K562 (cell line): ENCODE data around the gene CEP95. TPM values are rescaled to one million over a fixed set of nuclear protein-coding genes. Genes with fewer than 3 reads are reported as not detected.

Source experiments
- BACH1 ChIP-seq: fragments of 200-800 bp; sonication (Bioruptor generic); IDR thresholded peaks from 2 replicates; pipeline ENCODE4 v1.6.1; 2016; ENCODE audit warnings: missing genetic modification characterization, missing compliant biosample characterization
- CCAR2 ChIP-seq: fragments of 200-400 bp; formaldehyde crosslinking; IDR thresholded peaks from 2 replicates; pipeline ENCODE4 v1.6.1; 2017; ENCODE audit warnings: mild to moderate bottlenecking, low read depth, low read length
- CHD1 ChIP-seq: fragments of 200-600 bp; sonication (generic); IDR thresholded peaks from one replicate; pipeline ENCODE4 v1.6.1; 2012; ENCODE audit warnings: mild to moderate bottlenecking, moderate library complexity, low read length, inconsistent platforms
- FOXK2 ChIP-seq, 2 experiments: fragments of 450-650 bp; IDR thresholded peaks in 1 of 2; conservative IDR thresholded peaks in 1 of 2; 2 replicates each; pipeline ENCODE4 v1.6.1; 2016; ENCODE audit warnings: low read depth in 2 of 2, mild to moderate bottlenecking in 1 of 2
- HNRNPUL1 ChIP-seq: fragments of 200-400 bp; formaldehyde crosslinking; IDR thresholded peaks from 2 replicates; pipeline ENCODE4 v1.6.1; 2017; ENCODE audit warnings: low read length
- KAT7 ChIP-seq: sonication (generic); formaldehyde crosslinking; IDR thresholded peaks from 2 replicates; pipeline ENCODE4 v1.8.0; 2022; ENCODE audit warnings: missing genetic modification reagents, mild to moderate bottlenecking, borderline replicate concordance
- KHSRP ChIP-seq: fragments of 450-650 bp; IDR thresholded peaks from 2 replicates; pipeline ENCODE4 v1.6.1; 2017
- MEF2A ChIP-seq: IDR thresholded peaks from 2 replicates; pipeline ENCODE4 v1.6.1; 2011; ENCODE audit warnings: low read depth, mild to moderate bottlenecking, low read length, moderate library complexity; ENCODE audit not compliant: control insufficient read depth
- MIER1 ChIP-seq: fragments of 450-650 bp; IDR thresholded peaks from 2 replicates; pipeline ENCODE4 v1.6.1; 2016; ENCODE audit warnings: antibody characterized with exemption, mild to moderate bottlenecking, low read depth
- PRMT5 ChIP-seq: sonication (generic); formaldehyde crosslinking; IDR thresholded peaks from 2 replicates; pipeline ENCODE4 v1.5.0; 2020; ENCODE audit warnings: missing genetic modification reagents
- RB1 ChIP-seq: fragments of 450-650 bp; IDR thresholded peaks from 2 replicates; pipeline ENCODE4 v1.6.1; 2017; ENCODE audit warnings: low read depth, mild to moderate bottlenecking
- RHOXF2B ChIP-seq: fragments of 250-450 bp; sonication (Bioruptor Pico); conservative IDR thresholded peaks from 2 replicates; pipeline ENCODE4 v1.5.1; 2021
- TEAD1 ChIP-seq, 2 experiments: fragments of 450-650 bp in 1 of 2; sonication (generic) in 1 of 2; formaldehyde crosslinking; IDR thresholded peaks; 2 replicates each; pipeline versions ENCODE4 v1.4.0 to v1.8.0; 2020 to 2022; ENCODE audit warnings: mild to moderate bottlenecking in 2 of 2, missing genetic modification reagents in 1 of 2
- TRIM28 ChIP-seq: fragments of 450-650 bp; IDR thresholded peaks from 2 replicates; pipeline ENCODE4 v1.6.1; 2017
- WHSC1 ChIP-seq: IDR thresholded peaks from one replicate; pipeline ENCODE4 v1.6.1; 2012; ENCODE audit warnings: low read length, control low read depth, inconsistent platforms
- ZC3H11A ChIP-seq: IDR thresholded peaks from 2 replicates; pipeline ENCODE4 v1.6.1; 2012; ENCODE audit warnings: low read depth, low read length, improper control_type of control experiment
- ZEB2 ChIP-seq: fragments of 450-650 bp; IDR thresholded peaks from 2 replicates; pipeline ENCODE4 v1.6.1; 2016
- ZNF76 ChIP-seq: fragments of 250-450 bp; sonication (Bioruptor Pico); IDR thresholded peaks from 2 replicates; pipeline ENCODE4 v1.4.0; 2020; ENCODE audit warnings: mild to moderate bottlenecking, moderate library complexity, borderline replicate concordance
- polyA plus RNA-seq, 8 experiments: library from polyadenylated mRNA; depleted of rRNA in 4 of 8; stranded (reverse) in 5 of 8; unstranded in 3 of 8; fragments of >200 nt; fragmentation: Nextera tagmentation in 2 of 8; fragmentation: Illumina TruSeq in 1 of 8; extraction: Ambion mirVana in 2 of 8; extraction: Trizol in 1 of 8; gene quantifications; 2 replicates each; pipeline versions ENCODE4 v1.2.1 to v1.2.3, GENCODE V29; 2011 to 2014; ENCODE audit warnings: inconsistent platforms in 1 of 8, missing spikeins in 1 of 8
- total RNA-seq, 7 experiments: library from RNA; depleted of rRNA in 6 of 7; stranded (reverse); fragments of >200 nt in 6 of 7; fragmentation: Illumina TruSeq in 2 of 7; extraction: Trizol in 2 of 7; gene quantifications; 2 replicates each; pipeline versions ENCODE4 v1.2.1 to v1.2.3, GENCODE V29; 2011 to 2021; ENCODE audit warnings: low replicate concordance in 1 of 7
- TF ChIP-seq, protein P1 (sequence below): fragments of 450-650 bp; IDR thresholded peaks from 2 replicates; pipeline ENCODE4 v1.6.1; 2016
- TF ChIP-seq, protein P2 (sequence below): sonication (generic); formaldehyde crosslinking; IDR thresholded peaks from 2 replicates; pipeline ENCODE4 v1.4.0; 2020; ENCODE audit warnings: mild to moderate bottlenecking, missing genetic modification reagents
- TF ChIP-seq, protein P3 (sequence below): fragments of 450-650 bp; formaldehyde crosslinking; IDR thresholded peaks from 2 replicates; pipeline ENCODE4 v1.4.0; 2020; ENCODE audit warnings: mild to moderate bottlenecking, moderate library complexity
- TF ChIP-seq, protein P4 (sequence below), 2 experiments: fragments of 450-650 bp in 1 of 2; sonication (generic) in 1 of 2; formaldehyde crosslinking; conservative IDR thresholded peaks; 2 replicates each; pipeline versions ENCODE4 v1.4.0 to v1.8.1; 2020 to 2022; ENCODE audit warnings: mild to moderate bottlenecking in 1 of 2, missing genetic modification reagents in 1 of 2
- TF ChIP-seq, protein P5 (sequence below): fragments of 250-450 bp; sonication (Bioruptor Pico); IDR thresholded peaks from 2 replicates; pipeline ENCODE4 v1.5.0; 2021; ENCODE audit warnings: mild to moderate bottlenecking, borderline replicate concordance

Gene CEP95
- total and polyA plus RNA-seq, 9 of the 15 experiments (the other 6 are each of a cell fraction or from before 2014, with no cell fraction given), result 26.7 to 80.7 (median 56.9) TPM

DNA sequence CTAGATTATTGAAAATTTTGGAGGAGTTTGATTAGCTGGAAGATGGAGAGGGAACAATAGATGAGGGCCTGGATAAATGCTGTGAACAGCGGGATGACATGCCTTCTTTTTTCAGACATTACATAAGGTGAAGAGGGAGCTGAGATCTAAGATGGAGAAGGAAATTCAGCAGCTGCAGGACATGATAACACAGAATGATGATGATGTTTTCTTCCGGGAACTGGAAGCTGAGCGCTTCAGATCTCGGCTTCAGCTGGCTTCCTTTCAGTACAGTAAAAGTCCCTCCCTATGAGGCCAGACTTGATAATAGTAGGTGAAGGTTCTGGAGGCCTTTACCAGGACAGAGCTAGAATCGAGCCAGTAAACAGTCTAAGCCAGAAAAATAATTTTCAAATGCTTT is 30.7 kb downstream of the CEP95 start (continued):
- TF ChIP-seq MEF2A (peak; percentile 71), PRMT5 (CRISPR knock-in tag) (no peak), KAT7 (CRISPR knock-in tag) (no peak), ZNF76 (CRISPR knock-in tag) (no peak), KHSRP (no peak), CCAR2 (no peak), MIER1 (no peak), WHSC1 (no peak), TRIM28 (no peak), FOXK2 (conservative IDR thresholded peaks at IDR 0.05 in 1 of 2, IDR thresholded peaks at IDR 0.05 in 1 of 2; ENCODE audit: low read depth in 2 of 2) (peak; percentile 66 to 82), CHD1 (no peak), TEAD1 (CRISPR knock-in tag; IDR thresholded peaks at IDR 0.05) (no peak), HNRNPUL1 (no peak), RHOXF2B (no peak), ZEB2 (peak; percentile 66; the same call in 1 of the 2 replicates), BACH1 (tag) (no peak), ZC3H11A (no peak), RB1 (no peak)
- TF ChIP-seq, protein P1, sequence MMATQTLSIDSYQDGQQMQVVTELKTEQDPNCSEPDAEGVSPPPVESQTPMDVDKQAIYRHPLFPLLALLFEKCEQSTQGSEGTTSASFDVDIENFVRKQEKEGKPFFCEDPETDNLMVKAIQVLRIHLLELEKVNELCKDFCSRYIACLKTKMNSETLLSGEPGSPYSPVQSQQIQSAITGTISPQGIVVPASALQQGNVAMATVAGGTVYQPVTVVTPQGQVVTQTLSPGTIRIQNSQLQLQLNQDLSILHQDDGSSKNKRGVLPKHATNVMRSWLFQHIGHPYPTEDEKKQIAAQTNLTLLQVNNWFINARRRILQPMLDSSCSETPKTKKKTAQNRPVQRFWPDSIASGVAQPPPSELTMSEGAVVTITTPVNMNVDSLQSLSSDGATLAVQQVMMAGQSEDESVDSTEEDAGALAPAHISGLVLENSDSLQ, result peak; percentile 29; the same call in 1 of the 2 replicates
- TF ChIP-seq, protein P2, sequence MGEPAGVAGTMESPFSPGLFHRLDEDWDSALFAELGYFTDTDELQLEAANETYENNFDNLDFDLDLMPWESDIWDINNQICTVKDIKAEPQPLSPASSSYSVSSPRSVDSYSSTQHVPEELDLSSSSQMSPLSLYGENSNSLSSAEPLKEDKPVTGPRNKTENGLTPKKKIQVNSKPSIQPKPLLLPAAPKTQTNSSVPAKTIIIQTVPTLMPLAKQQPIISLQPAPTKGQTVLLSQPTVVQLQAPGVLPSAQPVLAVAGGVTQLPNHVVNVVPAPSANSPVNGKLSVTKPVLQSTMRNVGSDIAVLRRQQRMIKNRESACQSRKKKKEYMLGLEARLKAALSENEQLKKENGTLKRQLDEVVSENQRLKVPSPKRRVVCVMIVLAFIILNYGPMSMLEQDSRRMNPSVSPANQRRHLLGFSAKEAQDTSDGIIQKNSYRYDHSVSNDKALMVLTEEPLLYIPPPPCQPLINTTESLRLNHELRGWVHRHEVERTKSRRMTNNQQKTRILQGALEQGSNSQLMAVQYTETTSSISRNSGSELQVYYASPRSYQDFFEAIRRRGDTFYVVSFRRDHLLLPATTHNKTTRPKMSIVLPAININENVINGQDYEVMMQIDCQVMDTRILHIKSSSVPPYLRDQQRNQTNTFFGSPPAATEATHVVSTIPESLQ (CRISPR knock-in tag), result no peak
- TF ChIP-seq, protein P3, sequence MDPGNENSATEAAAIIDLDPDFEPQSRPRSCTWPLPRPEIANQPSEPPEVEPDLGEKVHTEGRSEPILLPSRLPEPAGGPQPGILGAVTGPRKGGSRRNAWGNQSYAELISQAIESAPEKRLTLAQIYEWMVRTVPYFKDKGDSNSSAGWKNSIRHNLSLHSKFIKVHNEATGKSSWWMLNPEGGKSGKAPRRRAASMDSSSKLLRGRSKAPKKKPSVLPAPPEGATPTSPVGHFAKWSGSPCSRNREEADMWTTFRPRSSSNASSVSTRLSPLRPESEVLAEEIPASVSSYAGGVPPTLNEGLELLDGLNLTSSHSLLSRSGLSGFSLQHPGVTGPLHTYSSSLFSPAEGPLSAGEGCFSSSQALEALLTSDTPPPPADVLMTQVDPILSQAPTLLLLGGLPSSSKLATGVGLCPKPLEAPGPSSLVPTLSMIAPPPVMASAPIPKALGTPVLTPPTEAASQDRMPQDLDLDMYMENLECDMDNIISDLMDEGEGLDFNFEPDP (CRISPR knock-in tag), result no peak
- TF ChIP-seq, protein P4, sequence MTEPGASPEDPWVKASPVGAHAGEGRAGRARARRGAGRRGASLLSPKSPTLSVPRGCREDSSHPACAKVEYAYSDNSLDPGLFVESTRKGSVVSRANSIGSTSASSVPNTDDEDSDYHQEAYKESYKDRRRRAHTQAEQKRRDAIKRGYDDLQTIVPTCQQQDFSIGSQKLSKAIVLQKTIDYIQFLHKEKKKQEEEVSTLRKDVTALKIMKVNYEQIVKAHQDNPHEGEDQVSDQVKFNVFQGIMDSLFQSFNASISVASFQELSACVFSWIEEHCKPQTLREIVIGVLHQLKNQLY (CRISPR knock-in tag; conservative IDR thresholded peaks at IDR 0.05), result no peak
- TF ChIP-seq, protein P5, sequence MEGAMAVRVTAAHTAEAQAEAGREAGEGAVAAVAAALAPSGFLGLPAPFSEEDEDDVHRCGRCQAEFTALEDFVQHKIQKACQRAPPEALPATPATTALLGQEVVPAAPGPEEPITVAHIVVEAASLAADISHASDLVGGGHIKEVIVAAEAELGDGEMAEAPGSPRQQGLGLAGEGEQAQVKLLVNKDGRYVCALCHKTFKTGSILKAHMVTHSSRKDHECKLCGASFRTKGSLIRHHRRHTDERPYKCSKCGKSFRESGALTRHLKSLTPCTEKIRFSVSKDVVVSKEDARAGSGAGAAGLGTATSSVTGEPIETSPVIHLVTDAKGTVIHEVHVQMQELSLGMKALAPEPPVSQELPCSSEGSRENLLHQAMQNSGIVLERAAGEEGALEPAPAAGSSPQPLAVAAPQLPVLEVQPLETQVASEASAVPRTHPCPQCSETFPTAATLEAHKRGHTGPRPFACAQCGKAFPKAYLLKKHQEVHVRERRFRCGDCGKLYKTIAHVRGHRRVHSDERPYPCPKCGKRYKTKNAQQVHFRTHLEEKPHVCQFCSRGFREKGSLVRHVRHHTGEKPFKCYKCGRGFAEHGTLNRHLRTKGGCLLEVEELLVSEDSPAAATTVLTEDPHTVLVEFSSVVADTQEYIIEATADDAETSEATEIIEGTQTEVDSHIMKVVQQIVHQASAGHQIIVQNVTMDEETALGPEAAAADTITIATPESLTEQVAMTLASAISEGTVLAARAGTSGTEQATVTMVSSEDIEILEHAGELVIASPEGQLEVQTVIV (CRISPR knock-in tag), result no peak
